ENCODE measurements around the gene NCK1.
"Not testable (repeated sequence)": the region's sequence is repeated elsewhere in the genome, so short reads cannot be mapped to it uniquely, and the experiment has no call there.

NCK1 gene

DNA sequence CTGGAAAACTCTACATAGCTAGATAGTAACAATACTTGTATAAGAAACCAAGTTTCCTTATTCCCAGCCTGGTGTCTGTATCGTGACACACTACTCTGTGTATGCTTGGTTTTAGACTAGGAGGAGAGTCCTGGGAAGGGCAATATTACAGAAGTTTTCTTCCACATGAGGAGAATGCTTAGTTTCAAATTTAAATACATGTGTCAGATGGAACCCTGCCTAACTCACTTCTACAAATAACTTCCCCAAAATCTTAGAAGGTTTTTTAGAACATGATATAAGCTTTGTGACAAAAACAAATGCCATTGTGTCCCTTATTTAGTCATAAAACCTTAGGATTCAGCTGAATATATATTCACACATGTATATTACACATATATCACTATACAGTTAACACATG, 88.6 kb downstream of the NCK1 start:
- no peak for DNase-seq

DNA sequence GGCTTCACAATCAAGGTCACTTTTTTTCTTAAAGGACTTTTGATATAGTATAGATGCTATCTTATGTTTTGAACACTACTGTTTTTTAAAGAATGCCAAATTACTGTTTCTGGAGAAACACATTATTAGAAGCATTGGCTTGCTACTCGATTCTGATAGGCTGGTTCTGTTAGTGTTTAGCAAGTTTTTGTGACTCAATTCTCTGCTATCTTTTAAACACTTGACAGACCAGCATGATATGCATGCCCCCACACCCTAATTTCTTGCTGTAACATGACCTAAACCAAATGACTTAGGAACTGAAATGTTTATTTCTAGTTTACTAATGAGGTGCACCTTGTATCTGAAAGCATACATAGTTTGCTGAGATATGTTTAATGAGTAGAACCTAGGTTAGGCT, 90.3 kb downstream of the NCK1 start:
- no peak for DNase-seq

DNA sequence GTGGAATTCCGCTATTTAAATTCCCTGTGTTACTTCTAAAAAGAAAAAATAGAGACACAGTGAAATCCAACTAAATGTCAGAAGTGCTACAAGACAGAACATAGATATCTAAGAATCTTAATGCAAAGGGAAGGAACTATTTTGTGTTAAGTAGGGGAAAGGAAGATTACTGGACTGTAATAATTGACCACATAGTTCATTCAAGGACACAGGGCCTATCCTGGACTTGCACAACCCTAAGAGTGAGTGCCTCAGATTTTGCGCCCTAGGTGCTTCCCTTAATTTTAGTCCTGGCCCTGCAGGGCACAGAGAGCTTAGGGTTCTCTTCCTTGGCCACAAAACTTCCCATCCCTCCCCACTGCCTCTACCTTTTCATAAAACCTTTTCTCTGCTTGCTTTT, 92.2 kb downstream of the NCK1 start:
- DNase-seq = no peak

DNA sequence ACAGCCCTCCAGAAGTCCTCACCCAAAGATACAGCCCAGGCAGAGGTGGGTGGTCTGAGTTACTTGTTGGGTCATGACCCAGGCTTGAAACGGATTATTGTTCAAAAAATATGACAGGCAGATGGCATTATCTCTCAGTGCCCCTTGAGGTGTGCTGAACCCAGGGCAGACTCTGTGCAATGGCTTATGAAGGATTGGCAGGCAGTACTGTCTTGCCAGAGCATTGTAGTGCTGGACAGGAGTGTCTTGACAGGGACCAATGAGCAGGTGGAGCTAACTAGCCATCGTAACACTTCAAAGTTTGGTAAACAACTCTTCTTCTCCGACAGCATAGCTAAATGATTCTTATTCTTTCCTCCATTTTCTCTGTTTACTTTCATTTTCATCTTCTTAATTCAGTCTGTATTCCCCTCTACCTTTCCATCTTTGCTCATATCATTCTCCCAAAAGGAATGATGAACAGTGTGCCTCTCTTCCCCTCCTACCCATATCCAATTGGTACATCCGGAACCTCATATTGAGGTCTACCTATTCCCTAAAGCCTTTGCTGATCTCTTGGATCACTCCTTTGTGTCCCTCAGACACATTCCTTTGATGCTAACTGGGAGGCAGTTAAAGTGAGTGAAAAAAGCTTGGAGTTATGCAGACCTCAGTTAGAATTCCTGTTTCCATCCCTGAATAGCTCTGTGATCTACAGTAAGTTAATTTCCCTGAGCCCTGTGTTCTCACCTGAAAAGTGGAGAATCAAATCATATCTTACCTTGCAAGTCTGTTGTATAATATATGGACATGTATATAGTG, 93.2 kb downstream of the NCK1 start:
- no peak for DNase-seq

DNA sequence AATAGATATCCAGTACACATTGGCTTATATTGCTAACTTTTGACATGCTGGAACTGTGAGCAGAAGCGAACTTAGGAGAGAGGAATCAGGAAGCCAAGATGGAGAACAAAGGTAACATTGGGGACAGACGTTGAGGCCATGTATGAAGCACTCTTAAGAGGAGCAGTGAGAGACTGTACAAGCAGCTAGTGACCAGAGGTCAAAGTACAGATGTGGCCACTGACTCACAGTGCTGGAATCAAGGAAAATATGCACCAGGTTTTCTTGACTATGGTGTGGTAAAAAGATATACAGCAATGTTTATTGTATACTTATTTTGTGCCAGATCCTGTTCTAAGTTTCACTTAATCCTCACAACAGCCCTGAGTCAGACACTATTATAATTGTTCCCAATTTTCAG, 93.8 kb downstream of the NCK1 start:
- DNase-seq = no peak

DNA sequence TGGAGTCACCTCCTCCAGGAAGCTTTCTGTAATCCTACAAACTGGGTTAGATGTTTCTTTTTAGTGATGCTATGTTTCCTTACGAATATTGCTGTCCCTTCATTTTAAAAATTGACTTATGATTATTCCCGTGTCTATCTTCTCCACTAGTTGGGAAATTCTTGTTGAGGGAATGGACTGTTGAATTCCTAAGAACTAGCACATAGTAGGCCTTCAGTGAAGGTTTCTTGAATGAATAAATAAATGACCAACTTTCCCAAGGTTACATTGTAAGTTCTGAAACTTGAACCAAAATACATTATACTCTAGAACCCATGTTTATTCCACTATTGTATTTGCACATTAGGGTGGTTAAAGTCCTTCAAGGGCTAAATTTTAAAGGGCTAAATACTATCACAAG, 95.0 kb downstream of the NCK1 start:
- no peak for DNase-seq

DNA sequence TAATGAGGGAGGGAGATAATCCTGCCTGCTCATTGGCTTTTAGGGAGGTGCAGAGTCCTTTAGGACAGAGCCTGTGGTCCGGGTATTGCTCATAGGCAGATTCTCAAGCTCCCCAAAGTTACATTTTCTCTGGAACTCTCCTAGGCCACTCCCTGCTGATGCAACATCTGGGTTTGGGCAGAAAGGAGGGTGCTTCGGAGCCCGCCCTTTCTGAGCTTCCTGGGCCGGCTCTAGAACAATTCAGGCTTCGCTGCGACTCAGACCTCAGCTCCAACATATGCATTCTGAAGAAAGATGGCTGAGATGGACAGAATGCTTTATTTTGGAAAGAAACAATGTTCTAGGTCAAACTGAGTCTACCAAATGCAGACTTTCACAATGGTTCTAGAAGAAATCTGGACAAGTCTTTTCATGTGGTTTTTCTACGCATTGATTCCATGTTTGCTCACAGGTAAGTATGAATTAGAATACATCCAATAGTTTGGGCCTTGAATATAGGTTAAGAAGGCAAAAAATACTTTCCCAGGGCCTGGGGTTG, 95.8 kb downstream of the NCK1 start, which contains the start of gene IL20RB:
TSS of gene IL20RB (plus strand) at position 233 of the 538 bp plus-strand sequence. CDS start at position 364, 131 bp downstream.
- DNase-seq = no peak

DNA sequence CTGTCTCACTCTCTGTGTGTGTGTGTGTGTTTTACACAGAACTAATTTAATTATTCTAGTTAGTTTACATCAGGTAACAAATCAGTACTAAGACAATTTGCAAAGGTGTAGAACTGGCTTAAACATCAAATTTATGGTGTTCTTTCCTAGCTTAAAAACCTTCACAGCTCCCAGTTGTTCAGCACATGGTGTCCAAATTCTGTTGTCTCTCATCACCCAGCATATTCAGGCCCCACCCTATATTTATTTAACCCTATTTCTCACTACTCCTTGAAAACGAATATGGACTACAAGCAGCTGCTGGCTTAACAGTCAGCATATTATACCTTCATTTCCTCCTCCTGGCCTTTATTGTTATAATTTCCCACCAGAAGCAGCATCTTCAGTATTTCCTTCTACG, 96.9 kb downstream of the NCK1 start:
- DNase-seq = no peak

DNA sequence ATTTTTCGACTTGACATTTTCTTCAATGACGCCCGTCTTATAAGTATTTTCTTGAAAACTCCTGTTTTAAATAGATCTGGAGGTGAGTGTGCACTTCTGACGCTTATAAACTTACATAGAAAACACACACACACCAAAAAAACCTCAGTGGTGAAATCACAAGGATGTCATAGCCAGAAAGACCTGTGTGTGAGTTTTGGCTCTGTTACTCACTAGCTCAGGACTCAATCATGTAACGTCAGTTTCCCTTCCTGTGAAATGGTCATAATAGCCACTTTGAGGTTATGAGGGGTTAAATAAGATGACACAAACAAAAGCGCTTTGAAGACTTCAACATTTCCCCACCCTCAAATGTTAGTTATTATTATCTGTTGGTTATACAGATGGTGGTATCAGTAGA, 97.6 kb downstream of the NCK1 start:
- DNase-seq = no peak

DNA sequence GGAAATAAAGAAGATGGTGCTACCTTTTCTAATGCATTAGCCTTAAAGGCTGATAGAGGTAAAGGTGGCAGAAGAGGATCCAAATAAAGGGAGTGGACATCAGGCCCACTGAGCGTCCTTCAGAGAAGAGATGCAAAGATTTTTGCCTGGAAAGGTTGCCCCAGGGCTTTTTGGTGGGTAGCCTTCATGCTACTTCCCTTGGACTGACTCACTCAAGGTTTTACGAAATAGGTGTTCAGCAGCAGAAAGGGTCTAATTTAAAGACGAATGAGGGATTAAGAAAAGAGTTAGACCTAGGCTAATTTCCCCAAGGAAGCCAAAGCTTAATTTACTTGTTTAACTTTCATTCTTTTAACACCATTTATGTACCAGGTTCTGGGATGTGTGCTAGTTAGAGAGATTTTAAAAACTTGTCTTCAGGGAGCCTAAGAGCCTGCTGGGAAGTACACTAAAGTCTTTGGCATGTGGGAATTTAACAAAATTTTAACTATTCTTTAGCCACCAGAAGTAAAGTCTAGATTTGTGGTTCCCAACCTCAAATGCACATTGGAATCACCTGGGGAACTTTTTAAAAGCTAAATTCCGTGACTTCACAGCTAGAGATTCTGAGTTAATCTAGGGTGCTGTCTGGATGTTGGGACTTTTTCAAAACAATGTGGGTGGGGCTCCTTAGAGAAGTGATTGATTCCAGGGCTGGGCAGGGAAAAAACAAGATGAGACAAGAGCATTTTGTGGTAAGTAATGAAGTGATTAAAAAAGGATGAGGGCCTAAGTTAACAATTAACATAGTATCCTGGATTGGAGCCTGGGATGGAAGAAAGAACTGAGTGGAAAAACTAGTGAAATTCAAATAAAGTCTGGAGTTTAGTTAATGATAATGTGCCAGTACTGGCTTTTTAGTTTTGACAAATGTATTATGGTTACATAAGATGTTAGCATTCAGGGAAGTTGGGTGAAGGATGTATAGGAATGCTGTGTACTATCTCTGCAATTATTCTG, 99.1 kb downstream of the NCK1 start:
- no peak for DNase-seq

DNA sequence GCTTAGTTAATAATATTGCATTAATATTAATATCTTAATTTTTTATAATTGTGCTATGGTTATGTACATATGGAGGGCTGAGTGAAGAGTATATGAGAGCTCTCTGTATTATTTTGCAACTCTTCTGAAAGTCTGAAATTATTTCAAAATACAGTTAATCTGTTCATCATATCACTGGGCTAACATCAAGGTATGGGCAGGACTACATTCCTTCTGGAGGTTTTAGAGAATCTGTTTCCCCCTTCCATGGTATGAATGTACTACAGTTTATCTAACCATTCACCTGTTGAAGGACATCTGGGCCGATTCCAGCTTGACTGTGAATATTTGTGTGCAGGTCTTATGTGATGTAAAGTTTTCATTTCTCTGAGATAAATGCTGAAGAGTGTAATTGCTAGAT, 100.9 kb downstream of the NCK1 start:
- DNase-seq = no peak

DNA sequence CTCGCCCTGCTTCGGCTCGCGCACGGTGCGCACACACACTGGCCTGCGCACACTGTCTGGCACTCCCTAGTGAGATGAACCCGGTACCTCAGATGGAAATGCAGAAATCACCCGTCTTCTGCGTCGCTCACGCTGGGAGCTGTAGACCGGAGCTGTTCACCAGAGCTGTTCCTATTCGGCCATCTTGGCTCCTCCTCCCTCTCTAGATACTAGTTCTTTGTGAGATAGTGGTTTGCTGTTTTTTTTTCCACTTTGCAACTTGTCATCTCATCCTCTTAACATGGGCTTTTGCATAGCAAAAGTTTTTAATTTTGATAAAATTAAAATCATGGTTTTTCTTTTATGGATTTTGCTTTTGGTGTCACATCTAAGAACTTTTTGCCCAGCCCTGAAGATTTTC, 107.5 kb downstream of the NCK1 start:
- not testable (repeated sequence) for DNase-seq

DNA sequence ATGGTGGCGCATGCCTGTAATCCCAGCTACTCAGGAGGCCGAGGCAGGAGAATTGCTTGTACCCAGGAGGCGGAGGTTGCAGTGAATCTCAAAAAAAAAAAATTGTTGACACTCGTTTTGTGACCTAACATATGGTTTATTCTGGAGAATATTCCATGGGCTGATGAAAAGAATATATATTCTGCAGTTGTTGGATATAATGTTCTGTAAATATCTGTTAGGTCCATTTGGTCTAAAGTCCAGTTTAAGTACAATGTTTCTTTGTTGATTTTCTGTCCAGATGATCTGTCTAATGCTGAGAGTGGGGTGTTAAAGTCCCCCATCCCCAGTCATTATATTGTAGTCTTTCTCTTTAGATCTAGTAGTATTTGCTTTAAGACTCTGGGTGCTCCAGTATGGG, 111.3 kb downstream of the NCK1 start:
- no peak for DNase-seq

DNA sequence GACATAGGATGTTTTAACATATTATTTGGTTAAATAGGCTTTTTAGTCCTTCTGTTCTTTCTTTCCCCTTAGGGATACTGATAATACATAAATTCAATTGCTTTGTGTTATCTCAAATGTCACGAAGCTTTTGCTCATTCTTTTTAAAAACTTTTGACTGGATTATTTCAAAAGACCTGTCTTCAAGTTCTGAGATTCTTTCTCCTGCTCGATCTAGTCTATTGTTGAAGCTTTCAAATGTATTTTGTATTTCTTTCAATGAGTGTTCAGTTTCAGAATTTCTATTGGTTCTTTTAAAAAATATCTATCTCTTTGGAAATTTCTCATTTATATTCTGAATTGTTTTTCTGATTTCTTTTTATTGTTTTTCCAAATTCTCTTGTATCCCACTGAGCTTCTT, 112.7 kb downstream of the NCK1 start:
- no peak for DNase-seq

DNA sequence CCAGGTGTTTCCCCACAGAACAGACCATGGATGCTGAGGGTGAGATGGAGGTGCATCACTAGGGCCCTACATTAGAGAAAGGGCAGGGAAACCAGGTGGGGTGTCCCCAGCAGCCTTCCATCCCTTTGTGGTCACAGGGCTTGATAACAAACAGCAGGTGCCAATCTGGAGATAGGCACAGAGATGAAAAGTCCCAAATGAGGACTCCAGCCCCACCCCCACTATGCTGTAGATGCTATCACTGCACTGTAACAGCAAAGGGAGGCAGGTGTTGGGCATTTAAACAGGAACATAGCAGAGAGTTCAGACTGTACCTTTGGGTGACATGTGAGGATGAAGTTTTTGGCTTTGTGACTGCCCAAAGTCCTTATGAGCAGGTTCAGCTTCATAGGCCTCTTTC, 117.2 kb downstream of the NCK1 start:
- no peak for DNase-seq

DNA sequence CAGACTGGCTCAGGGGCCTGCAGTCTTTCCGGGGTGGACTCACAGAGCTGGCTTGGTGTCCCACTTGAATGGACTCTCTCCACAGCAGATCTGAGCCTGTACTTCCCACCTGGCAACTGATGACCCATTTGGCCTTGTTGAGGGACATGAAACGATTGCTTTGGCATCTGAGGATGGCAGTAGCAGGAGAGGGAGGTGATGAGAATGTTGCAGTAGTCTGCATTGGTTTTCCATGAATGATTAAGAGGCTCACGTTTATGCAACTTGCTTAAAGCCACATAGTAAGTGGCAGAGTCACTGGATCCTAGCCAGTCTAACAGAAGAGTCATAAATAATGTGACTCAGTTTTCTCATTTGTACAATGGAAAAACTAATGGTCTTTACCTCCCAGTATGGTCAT, 117.7 kb downstream of the NCK1 start:
- DNase-seq = no peak

DNA sequence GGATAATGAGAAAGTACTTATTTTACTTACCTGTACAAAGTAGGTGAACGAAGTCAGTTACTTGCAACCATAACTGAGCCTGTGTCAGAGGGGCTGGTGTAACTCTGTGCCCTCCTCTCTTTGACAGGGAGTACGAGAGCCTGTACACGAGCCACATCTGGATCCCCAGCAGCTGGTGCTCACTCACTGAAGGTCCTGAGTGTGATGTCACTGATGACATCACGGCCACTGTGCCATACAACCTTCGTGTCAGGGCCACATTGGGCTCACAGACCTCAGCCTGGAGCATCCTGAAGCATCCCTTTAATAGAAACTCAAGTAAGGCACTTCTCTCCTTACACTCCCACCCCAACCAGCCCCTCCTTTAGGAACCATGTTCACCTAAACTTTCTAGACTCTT, 120.0 kb downstream of the NCK1 start:
- DNase-seq = no peak

DNA sequence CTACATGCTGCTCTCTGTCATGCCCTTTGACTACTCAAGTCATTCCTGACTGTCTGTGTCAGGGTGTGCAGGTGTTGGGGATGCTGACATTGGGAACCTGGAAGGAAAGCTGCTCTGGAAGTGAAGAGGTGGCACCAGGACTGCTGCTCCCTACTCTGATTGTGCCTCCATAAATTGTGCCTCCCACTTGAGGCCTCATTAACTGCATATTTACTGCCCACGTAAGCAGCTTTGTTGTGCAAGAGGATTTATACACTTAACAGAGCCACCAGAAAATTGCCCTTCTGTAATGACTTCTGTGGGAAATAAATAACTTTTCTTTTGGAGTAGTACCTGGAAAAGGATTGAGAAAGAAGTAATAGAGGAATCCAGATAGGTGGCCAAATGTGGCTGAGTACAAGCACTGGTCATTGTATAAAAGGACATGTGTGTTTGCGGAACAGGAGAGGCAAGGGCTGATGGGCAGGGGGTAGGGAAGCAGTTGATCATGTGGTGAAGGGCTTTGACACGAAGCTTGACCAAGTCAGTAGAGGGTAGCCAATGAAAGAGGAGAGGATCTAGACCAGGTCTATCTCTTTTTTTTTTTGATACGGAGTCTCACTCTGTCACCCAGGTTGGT, 120.6 kb downstream of the NCK1 start:
- no peak for DNase-seq

DNA sequence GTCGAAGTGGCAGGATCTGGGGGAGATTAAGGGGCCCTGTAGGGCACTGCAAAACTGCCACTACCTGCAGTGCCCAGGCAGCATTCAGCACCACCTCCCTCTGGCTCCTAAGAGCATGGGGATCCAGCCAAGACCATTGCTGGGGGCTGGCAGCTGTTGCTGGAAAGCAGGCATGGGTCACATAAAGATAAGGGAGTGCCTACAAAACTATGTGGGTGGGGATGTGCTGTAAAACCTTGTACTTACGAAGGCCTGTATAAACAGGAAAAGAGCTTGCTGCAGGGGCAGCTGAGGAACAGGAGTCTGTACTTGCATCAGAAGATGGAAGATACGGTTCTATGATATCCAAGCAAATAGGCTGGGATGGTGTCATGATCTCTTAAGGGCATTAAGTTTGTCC, 122.8 kb downstream of the NCK1 start:
- no peak for DNase-seq

DNA sequence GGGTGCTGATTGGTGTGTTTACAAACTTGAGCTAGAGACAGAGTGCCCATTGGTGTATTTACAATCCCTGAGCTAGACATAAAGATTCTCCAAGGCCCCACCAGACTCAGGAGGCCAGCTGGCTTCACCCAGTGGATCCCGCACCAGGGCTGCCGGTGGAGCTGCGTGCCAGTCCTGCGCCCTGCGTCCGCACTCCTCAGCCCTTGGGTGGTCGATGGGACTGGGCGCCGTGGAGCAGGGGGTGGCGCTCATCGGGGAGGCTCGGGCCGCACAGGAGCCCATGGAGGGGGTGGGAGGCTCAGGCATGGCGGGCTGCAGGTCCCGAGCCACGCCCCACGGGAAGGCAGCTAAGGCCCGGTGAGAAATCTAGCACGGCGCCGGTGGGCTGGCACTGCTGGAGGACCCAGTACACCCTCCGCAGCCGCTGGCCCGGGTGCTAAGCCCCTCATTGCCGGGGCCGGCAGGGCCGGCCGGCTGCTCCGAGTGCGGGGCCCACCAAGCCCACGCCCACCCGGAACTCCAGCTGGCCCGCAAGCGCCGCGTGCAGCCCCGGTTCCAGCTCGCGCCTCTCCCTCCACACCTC, 125.5 kb downstream of the NCK1 start:
- DNase-seq = not testable (repeated sequence)

DNA sequence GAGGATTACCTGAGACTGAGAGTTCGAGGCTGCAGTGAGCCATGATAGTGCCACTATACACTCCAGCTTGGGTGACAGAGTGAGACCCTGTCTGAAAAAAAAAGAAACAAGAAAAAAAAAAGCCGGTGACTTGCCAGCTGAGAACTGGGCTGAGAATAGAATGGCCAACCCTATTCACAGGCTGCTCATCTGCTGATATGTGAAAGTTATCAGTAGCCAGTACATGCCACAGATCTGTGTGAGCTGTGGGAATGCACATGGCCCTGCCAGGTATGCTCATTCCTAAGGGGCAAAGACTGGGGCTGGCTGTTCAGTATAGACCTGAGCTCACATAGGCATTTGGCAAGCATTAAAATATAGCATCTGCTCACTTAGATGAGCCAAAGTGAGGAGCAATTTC, 126.6 kb downstream of the NCK1 start:
- no peak for DNase-seq

DNA sequence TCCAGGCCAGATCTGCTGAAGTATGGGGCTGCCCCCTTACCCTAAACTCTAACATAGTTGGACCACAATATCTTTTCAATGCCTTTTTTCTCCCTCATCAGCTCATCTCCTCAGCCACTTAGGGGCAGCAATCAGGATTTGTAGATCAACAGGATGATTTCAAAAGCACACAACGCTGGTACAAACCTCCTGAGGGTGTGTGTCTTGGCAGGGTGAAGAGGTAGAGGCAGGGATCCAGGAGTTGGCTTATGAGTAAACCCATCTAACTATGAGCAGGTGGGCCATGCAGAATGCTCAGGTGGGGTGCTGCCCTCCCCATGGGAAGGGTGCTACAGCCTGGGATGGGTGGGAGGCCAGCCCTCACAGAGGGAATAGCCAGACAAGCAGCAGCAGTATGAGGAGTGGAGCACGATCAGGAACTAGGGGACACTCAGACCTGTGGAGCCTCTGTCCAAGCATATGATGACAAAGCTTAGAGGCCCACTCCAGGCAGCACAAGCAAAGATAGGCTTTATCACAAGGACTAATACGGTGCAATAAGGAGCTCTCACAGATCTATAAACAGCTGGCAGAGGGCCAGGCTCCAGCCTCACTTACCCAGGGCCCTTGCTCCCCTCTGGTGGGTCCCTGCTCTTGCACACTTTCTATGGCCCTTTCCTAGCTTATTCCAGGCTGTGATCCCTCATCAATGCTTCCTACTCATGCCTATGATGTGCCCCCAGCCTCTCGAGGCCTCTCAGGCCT, 127.9 kb downstream of the NCK1 start:
- DNase-seq = no peak
